ENCODE data around the gene SERPINB5. TPM values are rescaled to one million over a fixed set of nuclear protein-coding genes. Genes with fewer than 3 reads are reported as not detected.
A peak's percentile ranks its signal among the peaks of the same experiment; 100 is the strongest.

SERPINB5 gene
- total and polyA plus RNA-seq, 8 donors, result 0.72 to 27.1 (median 3.9) TPM; not detected in 5

DNA sequence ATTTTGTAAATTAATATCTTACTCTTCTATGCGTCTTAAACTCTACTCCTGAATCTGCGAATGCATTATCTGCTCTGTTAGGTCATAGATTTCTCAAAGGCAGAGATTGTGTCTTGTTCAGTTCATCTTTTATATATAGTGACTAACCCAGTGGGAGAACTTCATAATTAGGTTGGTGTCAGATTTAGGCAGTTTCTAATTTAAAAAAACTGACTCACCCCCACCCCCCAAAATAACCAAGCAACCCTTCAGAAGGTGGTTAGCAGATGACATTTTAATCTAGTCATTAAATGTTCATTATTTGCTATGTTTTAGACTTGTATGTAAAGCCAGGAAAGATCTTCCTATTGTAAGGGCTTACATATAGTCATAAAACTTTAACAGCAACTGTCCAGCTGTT is 75.8 kb downstream of the SERPINB5 start:
- no peaks in the 10 kb centered on the region for H3K9me3 ChIP-seq
- no peaks in the 10 kb centered on the region for H3K27me3 ChIP-seq
- intact Hi-C loops (cut with DNase I; ENCODE audit: low total_unique reads), result no loop called here
- H3K36me3 ChIP-seq, result no peaks in the 10 kb centered on the region
- TF ChIP-seq EP300 (IDR thresholded peaks at IDR 0.05), result no peak
- TF ChIP-seq, protein P1, sequence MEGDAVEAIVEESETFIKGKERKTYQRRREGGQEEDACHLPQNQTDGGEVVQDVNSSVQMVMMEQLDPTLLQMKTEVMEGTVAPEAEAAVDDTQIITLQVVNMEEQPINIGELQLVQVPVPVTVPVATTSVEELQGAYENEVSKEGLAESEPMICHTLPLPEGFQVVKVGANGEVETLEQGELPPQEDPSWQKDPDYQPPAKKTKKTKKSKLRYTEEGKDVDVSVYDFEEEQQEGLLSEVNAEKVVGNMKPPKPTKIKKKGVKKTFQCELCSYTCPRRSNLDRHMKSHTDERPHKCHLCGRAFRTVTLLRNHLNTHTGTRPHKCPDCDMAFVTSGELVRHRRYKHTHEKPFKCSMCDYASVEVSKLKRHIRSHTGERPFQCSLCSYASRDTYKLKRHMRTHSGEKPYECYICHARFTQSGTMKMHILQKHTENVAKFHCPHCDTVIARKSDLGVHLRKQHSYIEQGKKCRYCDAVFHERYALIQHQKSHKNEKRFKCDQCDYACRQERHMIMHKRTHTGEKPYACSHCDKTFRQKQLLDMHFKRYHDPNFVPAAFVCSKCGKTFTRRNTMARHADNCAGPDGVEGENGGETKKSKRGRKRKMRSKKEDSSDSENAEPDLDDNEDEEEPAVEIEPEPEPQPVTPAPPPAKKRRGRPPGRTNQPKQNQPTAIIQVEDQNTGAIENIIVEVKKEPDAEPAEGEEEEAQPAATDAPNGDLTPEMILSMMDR (IDR thresholded peaks at IDR 0.05), result no peak
- no peak for TF ChIP-seq POLR2A (IDR thresholded peaks at IDR 0.05)
- TF ChIP-seq POLR2AphosphoS5 (IDR thresholded peaks at IDR 0.05), result no peak
- no peak for DNase-seq
- WGBS, 5 donors, result 91 to 97% (median 93%) methylated on average over 2 of the region's 2 CpGs
- H3K4me1 ChIP-seq, result peaks cover 0 to 9% (median 4%) of the 10 kb centered on the region in 4 donors
- H3K27ac ChIP-seq, result no peak overlapping the region
- H3K4me3 ChIP-seq, result no peak overlapping the region

DNA sequence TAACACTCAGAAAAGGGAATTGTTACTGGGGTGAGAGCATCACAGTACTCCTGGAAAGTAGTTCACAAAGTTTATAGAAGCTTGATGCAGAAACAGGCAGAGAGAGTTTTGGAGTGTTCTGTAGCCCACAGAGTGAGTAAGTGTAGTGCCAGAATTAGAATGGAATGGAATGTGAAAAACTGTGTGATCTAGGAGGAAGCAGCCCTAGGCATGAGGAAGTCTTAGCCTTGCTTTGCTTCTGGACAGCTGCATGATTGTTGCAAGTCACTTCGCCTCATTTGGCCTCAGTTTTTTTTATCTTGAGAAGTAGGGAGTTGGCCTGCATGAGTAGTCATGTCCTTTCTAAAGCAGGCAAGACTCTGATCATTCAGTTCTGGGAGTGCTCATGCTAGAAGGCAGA is 76.3 kb downstream of the SERPINB5 start:
- Histone ChIP-seq H3K4me1 (peaks cover 0 to 9% (median 4%) of the 10 kb centered on the region in 4 donors), H3K27ac (no peak overlapping the region), H3K9me3 (no peaks in the 10 kb centered on the region), H3K4me3 (no peak overlapping the region), H3K27me3 (no peaks in the 10 kb centered on the region), H3K36me3 (no peaks in the 10 kb centered on the region)
- WGBS, 5 donors, result 0 to 38% (median 12%) methylated on average over 1 of the region's 1 CpG
- TF ChIP-seq POLR2AphosphoS5 (IDR thresholded peaks at IDR 0.05) (no peak), EP300 (IDR thresholded peaks at IDR 0.05) (no peak), POLR2A (IDR thresholded peaks at IDR 0.05) (no peak)
- TF ChIP-seq, protein P1 (IDR thresholded peaks at IDR 0.05), result no peak
- DNase-seq, result peak in 1 of 2 donors; percentile 37
- intact Hi-C loops (cut with DNase I; ENCODE audit: low total_unique reads), result no loop called here

Other genes starting within 250 kb of the SERPINB5 start
- 10 to 100 TPM in 3 of 5 donors, 1 to 10 TPM in 2; 3.5 to 53.9 (median 12.1) TPM for gene BCL2, start 157.2 kb upstream of the SERPINB5 start, total RNA-seq
- gene BCL2, start 157.2 kb upstream of the SERPINB5 start, polyA plus RNA-seq, result 1 to 10 TPM; 1.5 to 3.7 (median 1.5) TPM
- gene KDSR, start 109.8 kb upstream of the SERPINB5 start, total RNA-seq, result 100 to 1,000 TPM in 1 of 5 donors, 10 to 100 TPM in 2, 1 to 10 TPM in 2; 6.4 to 199 (median 23.3) TPM
- gene KDSR, start 109.8 kb upstream of the SERPINB5 start, polyA plus RNA-seq, result 10 to 100 TPM in 1 of 3 donors, 1 to 10 TPM in 2; 8.2 to 13.3 (median 9.9) TPM
- gene VPS4B, start 54.5 kb upstream of the SERPINB5 start, total RNA-seq, result 100 to 1,000 TPM in 1 of 5 donors, 10 to 100 TPM in 4; 23.7 to 108 (median 46.7) TPM
- gene VPS4B, start 54.5 kb upstream of the SERPINB5 start, polyA plus RNA-seq, result 10 to 100 TPM; 11.3 to 37.1 (median 18.6) TPM
- not detected for gene SERPINB12, start 65.4 kb downstream of the SERPINB5 start, total RNA-seq
- gene SERPINB12, start 65.4 kb downstream of the SERPINB5 start, polyA plus RNA-seq, result not detected
- under 1 TPM in 1 of 5 donors, not detected in 4; 0.55 TPM for gene SERPINB13, start 110.4 kb downstream of the SERPINB5 start, total RNA-seq
- 10 to 100 TPM in 1 of 3 donors, not detected in 2; 51.6 TPM for gene SERPINB13, start 110.4 kb downstream of the SERPINB5 start, polyA plus RNA-seq
- not detected for gene SERPINB4, start 167.3 kb downstream of the SERPINB5 start, total RNA-seq
- 1 to 10 TPM in 1 of 3 donors, under 1 TPM in 2; 0.46 to 3.8 (median 0.68) TPM for gene SERPINB4, start 167.3 kb downstream of the SERPINB5 start, polyA plus RNA-seq
- gene SERPINB3, start 184.9 kb downstream of the SERPINB5 start, total RNA-seq, result 1 to 10 TPM in 1 of 5 donors, not detected in 4; 1.8 TPM
- 10 to 100 TPM in 1 of 3 donors, under 1 TPM in 2; 0.61 to 46.5 (median 0.62) TPM for gene SERPINB3, start 184.9 kb downstream of the SERPINB5 start, polyA plus RNA-seq
- 1 to 10 TPM in 1 of 5 donors, under 1 TPM in 1, not detected in 3; 0.37 to 7.1 TPM for gene SERPINB11, start 226.0 kb downstream of the SERPINB5 start, total RNA-seq
- 1 to 10 TPM in 1 of 3 donors, not detected in 2; 2.7 TPM for gene SERPINB11, start 226.0 kb downstream of the SERPINB5 start, polyA plus RNA-seq